ENCODE results near the gene CREB5. TPM values are rescaled to one million over a fixed set of nuclear protein-coding genes. Genes with fewer than 3 reads are reported as not detected.

The CREB5 gene
- total and polyA plus RNA-seq, 2 of the 13 experiments (the other 11 are each of a cell fraction or from before 2014, with no cell fraction given), result 0.38 to 0.71 TPM

DNA sequence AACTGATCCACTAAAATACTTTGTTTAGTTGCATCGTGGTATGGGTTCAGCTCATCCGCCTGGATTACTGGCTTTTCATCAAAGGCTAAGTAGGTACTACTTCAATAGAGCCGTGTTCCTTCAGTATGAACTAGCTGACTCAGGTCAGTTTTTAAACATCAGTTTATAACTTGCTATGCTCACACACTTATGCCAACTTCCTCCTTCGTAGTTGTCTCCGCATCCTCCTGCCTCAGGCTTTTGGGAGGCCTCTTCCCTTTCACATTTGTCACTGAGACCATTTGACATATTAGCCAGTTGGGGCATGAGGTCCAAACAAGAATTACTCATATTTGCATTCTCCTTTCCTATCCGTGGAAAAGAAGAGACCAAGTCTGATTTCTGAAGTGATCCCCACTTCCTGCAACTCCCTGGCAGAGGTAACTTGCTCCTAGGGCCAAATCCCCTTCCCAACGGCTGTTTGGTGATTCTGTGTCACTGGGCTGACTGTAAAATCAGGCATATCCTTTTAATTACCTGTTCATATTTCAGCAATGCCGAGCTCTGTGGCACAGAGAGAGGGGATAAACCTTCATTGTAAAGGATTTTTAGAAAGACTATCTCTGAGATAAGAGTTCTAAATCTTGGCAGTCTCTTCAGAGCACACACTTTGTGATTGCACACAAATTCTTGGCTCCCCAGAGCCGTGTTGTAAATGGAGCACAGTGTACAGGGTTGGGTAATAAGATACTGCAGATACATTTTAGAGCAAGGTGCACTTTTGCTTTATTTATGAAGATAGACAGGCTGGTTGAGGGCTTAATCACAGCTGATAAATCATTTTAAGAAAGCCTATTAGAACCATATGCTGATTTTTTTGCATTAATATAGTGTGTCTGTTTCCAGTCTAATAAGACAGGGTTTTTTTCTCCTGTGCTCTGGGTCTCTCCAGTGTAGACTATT, 108.0 kb downstream of the CREB5 start (continued):
- TF ChIP-seq REST (IDR thresholded peaks at IDR 0.05; ENCODE audit: borderline replicate concordance in 1 of 2, low read depth in 1 of 2, low read length in 2 of 2) (no peak), ZNF143 (CRISPR knock-in tag; IDR thresholded peaks at IDR 0.05) (no peak), TOE1 (CRISPR knock-in tag; IDR thresholded peaks at IDR 0.05) (no peak), CREB1 (IDR thresholded peaks at IDR 0.05) (no peak), CREB1 (CRISPR knock-in tag; IDR thresholded peaks at IDR 0.05) (no peak)
- TF ChIP-seq, protein P1, sequence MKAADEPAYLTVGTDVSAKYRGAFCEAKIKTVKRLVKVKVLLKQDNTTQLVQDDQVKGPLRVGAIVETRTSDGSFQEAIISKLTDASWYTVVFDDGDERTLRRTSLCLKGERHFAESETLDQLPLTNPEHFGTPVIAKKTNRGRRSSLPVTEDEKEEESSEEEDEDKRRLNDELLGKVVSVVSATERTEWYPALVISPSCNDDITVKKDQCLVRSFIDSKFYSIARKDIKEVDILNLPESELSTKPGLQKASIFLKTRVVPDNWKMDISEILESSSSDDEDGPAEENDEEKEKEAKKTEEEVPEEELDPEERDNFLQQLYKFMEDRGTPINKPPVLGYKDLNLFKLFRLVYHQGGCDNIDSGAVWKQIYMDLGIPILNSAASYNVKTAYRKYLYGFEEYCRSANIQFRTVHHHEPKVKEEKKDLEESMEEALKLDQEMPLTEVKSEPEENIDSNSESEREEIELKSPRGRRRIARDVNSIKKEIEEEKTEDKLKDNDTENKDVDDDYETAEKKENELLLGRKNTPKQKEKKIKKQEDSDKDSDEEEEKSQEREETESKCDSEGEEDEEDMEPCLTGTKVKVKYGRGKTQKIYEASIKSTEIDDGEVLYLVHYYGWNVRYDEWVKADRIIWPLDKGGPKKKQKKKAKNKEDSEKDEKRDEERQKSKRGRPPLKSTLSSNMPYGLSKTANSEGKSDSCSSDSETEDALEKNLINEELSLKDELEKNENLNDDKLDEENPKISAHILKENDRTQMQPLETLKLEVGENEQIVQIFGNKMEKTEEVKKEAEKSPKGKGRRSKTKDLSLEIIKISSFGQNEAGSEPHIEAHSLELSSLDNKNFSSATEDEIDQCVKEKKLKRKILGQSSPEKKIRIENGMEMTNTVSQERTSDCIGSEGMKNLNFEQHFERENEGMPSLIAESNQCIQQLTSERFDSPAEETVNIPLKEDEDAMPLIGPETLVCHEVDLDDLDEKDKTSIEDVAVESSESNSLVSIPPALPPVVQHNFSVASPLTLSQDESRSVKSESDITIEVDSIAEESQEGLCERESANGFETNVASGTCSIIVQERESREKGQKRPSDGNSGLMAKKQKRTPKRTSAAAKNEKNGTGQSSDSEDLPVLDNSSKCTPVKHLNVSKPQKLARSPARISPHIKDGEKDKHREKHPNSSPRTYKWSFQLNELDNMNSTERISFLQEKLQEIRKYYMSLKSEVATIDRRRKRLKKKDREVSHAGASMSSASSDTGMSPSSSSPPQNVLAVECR (CRISPR knock-in tag; IDR thresholded peaks at IDR 0.05; ENCODE audit: borderline replicate concordance), result no peak
